ENCODE data around the gene POGK. TPM values are rescaled to one million over a fixed set of nuclear protein-coding genes. Genes with fewer than 3 reads are reported as not detected.

The POGK gene
- total RNA-seq, 2 experiments from 2014 or later = 43.0 to 43.1 TPM

DNA sequence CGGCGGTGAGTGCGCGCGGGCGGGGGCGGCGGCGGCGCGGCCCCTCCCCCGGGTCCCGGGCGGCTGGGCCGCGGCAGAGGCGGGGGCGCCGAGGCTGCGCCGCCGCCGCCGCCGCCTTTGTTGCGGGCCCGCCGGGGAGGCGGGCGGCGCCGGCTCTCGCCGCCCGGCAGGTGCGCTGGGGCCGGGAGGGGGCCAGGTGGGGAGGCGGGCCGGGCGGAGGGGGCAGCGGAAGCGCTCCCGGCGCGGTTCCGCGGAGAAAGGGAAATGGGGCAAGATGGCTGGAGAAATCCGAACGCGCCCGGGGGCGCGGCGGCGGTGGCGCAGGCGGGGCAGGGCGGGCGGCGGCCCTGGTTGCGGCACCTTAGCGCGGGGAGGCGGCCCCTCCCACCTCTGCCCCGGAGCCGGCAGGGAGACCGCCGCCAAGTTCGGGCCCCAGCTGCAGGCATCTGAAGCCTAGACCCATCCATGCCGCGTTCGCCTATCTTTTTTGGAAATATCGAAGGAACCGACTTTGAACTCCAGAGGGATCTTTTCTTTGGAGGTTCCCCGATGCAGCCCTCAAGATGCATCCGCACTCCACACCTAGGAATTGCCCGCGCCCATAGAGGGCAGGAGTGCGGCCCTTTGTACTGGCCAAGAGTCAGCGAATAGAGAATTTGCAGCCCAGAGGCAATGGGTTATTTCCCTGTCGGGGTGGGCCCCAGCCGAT lies 479 bp downstream of the POGK start:
- Mint-ChIP-seq H3K4me1 (ENCODE audit: low read depth) (peaks cover 47% of the 10 kb centered on the region), H3K9me3 (no peaks in the 10 kb centered on the region), H3K27me3 (no peaks in the 10 kb centered on the region), H3K27ac (peak overlapping the region; percentile 76), H3K4me3 (peak overlapping the region; percentile 88), H3K36me3 (peaks cover 27% of the 10 kb centered on the region)
- POLR2A ChIA-PET = interaction anchor here (0.7 to 2.0 kb wide), 8 partner anchors 8 to 380 kb away, joined by 3 to 9 read pairs (median 4); partner anchors contain the start of genes POU2F1 and TADA1
- CTCF ChIA-PET = interaction anchor here (0.6 to 1.7 kb wide), 8 partner anchors 14 to 222 kb away, joined by 3 to 4 read pairs (median 3); partner anchors contain the start of gene TADA1
- peak; percentile 66 for DNase-seq
- intact Hi-C loops (cut with micrococcal nuclease) = loop anchor here (1.0 to 5.0 kb wide), 9 partner anchors 9 to 757 kb away; partner anchors contain the start of genes FAM78B, POU2F1 and TADA1

DNA sequence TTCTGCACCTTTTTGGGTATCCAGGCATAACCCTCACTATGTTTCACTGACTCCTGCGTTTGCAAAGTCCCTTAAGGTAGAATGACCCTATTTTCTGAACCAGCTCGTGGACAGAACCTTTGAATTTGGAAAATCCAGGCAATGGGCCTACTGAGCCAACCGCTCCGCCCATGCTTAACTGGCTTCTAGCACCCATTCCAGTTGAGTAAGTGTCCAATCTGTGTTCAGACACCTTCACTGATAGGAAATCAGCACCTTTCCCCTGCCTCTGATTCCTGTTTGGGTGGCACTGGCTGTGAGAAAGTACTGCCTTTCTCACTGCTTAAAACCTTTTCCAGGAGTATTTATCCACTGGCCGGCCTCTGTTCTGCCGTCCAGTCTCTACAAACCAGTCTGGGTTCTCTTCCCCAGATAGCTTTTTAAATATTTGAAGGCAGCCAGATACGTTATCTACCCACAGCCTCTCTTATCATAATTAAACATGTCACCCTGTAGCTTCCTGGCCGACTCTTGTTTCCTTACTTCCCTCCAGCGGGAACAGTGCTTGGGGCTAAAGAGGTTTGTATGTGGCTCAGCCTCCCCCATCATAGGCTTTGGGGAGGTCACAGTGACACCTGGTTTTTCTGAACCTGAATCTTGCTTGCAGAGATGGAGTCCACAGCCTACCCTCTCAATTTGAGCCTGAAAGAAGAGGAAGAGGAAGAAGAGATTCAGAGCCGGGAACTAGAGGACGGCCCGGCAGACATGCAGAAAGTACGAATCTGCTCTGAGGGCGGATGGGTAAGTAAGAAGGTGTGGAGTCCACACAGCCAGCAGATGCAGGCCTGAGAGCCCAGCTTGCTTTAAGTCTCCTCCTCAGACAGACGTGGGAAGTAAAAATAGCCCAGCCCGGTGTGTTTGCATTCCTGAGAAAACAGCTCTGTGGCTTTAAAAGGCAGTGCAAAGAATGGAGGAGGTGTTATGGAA lies 1.3 kb downstream of the POGK start:
- DNase-seq = no peak
- peak overlapping the region; percentile 76 for H3K27ac Mint-ChIP-seq
- H3K4me3 Mint-ChIP-seq = peak overlapping the region; percentile 82
- POLR2A ChIA-PET = interaction anchor here (0.7 to 1.0 kb wide), 2 partner anchors 29 to 35 kb away, joined by 4 to 5 read pairs; partner anchors contain the start of gene TADA1
- CTCF ChIA-PET = no interaction called here
- no peaks in the 10 kb centered on the region for H3K9me3 Mint-ChIP-seq
- intact Hi-C loops (cut with micrococcal nuclease) = no loop called here
- peaks cover 50% of the 10 kb centered on the region for H3K4me1 Mint-ChIP-seq (ENCODE audit: low read depth)
- H3K27me3 Mint-ChIP-seq = no peaks in the 10 kb centered on the region
- H3K36me3 Mint-ChIP-seq = peaks cover 28% of the 10 kb centered on the region

DNA sequence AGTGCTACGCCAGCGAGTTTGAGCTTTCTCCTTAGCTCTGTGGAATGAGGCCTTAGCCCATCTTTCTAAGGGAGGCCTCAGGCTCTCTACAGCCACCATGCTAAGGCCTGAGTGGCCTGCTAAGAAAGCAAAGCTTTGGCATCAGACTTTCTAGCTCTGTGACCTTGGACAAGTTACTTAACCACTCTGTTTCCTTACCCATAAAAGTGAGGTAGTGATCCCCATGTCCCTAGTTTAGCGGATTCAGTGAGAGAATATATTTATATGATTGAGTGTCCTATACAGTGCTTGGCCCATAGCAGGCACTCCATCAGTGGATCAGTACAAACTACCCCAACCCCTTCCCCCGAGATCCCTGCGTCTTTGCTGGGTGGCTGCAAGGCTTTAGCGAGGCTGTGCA lies 4.0 kb downstream of the POGK start:
- intact Hi-C loops (cut with micrococcal nuclease) = no loop called here
- DNase-seq = no peak
- H3K4me1 Mint-ChIP-seq (ENCODE audit: low read depth) = peaks cover 69% of the 10 kb centered on the region
- CTCF ChIA-PET = no interaction called here
- no peak overlapping the region for H3K27ac Mint-ChIP-seq
- H3K27me3 Mint-ChIP-seq = no peaks in the 10 kb centered on the region
- no peaks in the 10 kb centered on the region for H3K9me3 Mint-ChIP-seq
- peaks cover 49% of the 10 kb centered on the region for H3K36me3 Mint-ChIP-seq
- no peak overlapping the region for H3K4me3 Mint-ChIP-seq
- POLR2A ChIA-PET = no interaction called here

DNA sequence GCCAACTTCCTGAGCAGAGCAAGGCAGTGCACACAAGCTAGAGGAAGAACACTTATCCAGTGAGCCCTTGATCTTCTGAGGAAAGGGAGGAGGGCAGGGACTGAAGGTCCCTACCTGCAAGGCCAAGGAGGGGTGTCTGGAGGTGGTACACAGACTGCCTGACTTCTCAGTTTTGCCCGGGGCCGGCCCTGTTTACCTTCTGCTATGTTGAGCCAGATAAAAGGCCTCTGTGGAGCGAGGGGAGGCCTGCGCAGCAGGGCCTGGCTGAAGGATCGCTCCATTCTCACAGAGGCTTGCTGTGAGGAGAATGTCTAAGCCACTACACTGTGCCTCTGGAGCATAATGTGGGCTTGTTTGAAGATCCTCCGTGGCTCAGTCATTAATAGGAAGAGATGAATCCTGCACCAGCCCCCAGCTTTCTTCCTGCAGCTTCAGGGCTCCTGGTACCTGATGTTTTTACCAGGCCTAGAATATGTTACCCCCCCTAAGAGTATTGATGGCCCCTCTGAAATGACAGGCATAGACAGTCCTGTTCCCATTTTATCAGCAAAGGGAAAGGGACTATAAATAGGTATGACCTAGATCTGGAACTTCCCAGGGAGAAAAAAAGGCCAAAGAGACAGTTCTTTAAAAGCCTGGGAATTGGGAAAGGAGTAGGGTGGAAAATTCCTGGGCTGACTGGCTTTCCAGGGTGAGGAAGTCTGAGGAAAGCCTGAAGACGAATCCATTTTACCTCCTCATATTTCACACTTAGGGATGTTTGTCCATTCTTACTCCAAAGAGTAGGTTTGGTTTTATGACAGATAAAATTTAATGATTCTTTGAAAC lies 4.7 kb downstream of the POGK start:
- DNase-seq = no peak
- intact Hi-C loops (cut with micrococcal nuclease) = no loop called here
- H3K9me3 Mint-ChIP-seq = no peaks in the 10 kb centered on the region
- ChIA-PET CTCF (no interaction called here), POLR2A (no interaction called here)
- H3K4me3 Mint-ChIP-seq = no peak overlapping the region
- H3K36me3 Mint-ChIP-seq = peaks cover 53% of the 10 kb centered on the region
- H3K4me1 Mint-ChIP-seq (ENCODE audit: low read depth) = peaks cover 69% of the 10 kb centered on the region
- H3K27me3 Mint-ChIP-seq = no peaks in the 10 kb centered on the region
- H3K27ac Mint-ChIP-seq = peak overlapping the region; percentile 68

DNA sequence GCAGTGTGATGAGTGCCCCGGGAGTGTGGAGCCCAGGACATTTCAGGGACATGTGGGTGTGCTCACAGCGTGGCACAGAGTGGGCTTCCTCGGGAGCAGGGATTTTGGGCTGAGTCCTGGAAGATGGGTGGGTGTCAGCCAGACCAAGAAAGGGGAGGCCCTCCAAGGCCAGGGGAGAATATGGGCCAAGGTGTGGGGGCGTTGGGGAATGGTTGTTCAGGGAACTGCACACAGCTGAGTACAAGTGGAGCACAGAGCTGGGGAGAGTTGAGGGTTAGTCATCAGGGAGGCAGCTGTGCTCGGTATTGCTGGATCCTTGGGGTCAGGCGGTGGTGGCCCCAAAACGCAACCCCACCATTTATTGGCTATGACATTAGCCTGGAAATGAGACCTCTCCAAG lies 5.5 kb downstream of the POGK start:
- intact Hi-C loops (cut with micrococcal nuclease) = no loop called here
- DNase-seq = no peak
- Mint-ChIP-seq H3K4me1 (ENCODE audit: low read depth) (peaks cover 71% of the 10 kb centered on the region), H3K4me3 (no peak overlapping the region), H3K27ac (peak overlapping the region; percentile 68), H3K27me3 (no peaks in the 10 kb centered on the region), H3K36me3 (peaks cover 61% of the 10 kb centered on the region), H3K9me3 (no peaks in the 10 kb centered on the region)
- POLR2A ChIA-PET = interaction anchor here (1.2 kb wide), 1 partner anchor 25 kb away, joined by 3 read pairs; no protein-coding TSS in a partner anchor
- CTCF ChIA-PET = no interaction called here

DNA sequence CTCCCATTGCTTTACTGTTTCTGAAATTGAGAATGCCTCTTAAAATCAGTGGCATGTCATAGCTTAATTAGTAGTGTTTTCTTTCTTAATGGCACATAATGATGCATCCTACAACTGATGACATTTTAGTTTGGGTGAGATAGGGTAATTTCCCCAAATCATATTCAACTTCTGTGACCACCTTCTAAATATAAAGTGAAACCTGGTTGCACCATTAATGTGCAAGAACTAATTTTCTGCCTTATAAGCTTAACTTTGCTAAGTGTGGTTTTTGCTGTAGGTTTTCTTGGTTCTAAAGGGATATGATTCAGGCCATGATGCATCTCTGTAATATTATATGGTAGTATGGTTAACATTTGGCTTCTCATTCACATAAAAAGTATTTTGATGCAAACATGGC lies 8.9 kb downstream of the POGK start:
- intact Hi-C loops (cut with micrococcal nuclease) = loop anchor here (1.0 kb wide), 2 partner anchors 9 to 143 kb away; partner anchors contain the start of gene POGK
- Mint-ChIP-seq H3K4me1 (ENCODE audit: low read depth) (peaks cover 80% of the 10 kb centered on the region), H3K4me3 (no peak overlapping the region), H3K36me3 (peaks cover 81% of the 10 kb centered on the region), H3K9me3 (no peaks in the 10 kb centered on the region), H3K27me3 (no peaks in the 10 kb centered on the region), H3K27ac (peak overlapping the region; percentile 80)
- ChIA-PET CTCF (interaction anchor here (1.1 kb wide), 1 partner anchor 36 kb away, joined by 3 read pairs; no protein-coding TSS in a partner anchor), POLR2A (interaction anchor here (1.4 kb wide), 2 partner anchors 9 to 28 kb away, joined by 3 to 6 read pairs; partner anchors contain the start of genes POGK and TADA1)
- no peak for DNase-seq

DNA sequence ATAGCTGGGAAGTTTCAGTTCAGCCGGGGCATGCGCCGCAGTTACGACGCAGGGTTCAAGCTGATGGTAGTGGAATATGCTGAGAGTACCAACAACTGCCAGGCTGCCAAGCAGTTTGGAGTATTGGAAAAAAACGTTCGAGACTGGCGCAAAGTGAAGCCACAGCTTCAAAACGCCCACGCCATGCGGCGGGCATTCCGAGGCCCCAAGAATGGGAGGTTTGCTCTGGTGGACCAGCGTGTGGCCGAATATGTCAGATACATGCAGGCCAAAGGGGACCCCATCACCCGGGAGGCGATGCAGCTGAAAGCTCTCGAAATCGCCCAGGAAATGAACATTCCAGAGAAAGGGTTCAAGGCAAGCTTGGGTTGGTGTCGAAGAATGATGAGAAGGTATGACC lies 9.9 kb downstream of the POGK start:
- H3K9me3 Mint-ChIP-seq = no peaks in the 10 kb centered on the region
- no peaks in the 10 kb centered on the region for H3K27me3 Mint-ChIP-seq
- no peak overlapping the region for H3K27ac Mint-ChIP-seq
- no peak for DNase-seq
- intact Hi-C loops (cut with micrococcal nuclease) = no loop called here
- peaks cover 79% of the 10 kb centered on the region for H3K4me1 Mint-ChIP-seq (ENCODE audit: low read depth)
- CTCF ChIA-PET = interaction anchor here (0.5 kb wide), 1 partner anchor 67 kb away, joined by 4 read pairs; no protein-coding TSS in a partner anchor
- H3K36me3 Mint-ChIP-seq = peaks cover 81% of the 10 kb centered on the region
- no peak overlapping the region for H3K4me3 Mint-ChIP-seq
- POLR2A ChIA-PET = no interaction called here

DNA sequence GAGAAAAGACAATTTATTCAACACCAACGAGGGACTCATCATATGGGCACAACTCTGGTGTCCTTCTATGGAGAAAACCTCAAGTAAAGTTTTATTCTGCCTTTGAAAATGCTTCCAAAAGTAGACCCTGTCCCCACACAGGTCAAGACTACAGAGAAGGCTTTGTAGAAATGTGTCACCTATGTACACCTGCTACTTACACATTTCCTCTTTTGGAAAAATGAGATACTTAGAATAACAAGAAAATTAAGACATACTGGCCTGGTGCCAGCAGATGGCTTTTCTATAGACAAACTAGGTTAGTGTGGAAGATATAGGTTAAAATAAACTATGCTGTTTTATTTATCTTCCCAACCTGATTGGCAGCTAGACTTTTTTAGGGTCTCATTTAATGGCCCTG lies 13.6 kb downstream of the POGK start:
- CTCF ChIA-PET = interaction anchor here (0.5 kb wide), 1 partner anchor 10 kb away, joined by 3 read pairs; no protein-coding TSS in a partner anchor
- no peaks in the 10 kb centered on the region for H3K27me3 Mint-ChIP-seq
- no peak for DNase-seq
- peaks cover 69% of the 10 kb centered on the region for H3K36me3 Mint-ChIP-seq
- POLR2A ChIA-PET = no interaction called here
- no peaks in the 10 kb centered on the region for H3K9me3 Mint-ChIP-seq
- H3K4me1 Mint-ChIP-seq (ENCODE audit: low read depth) = peaks cover 60% of the 10 kb centered on the region
- H3K4me3 Mint-ChIP-seq = no peak overlapping the region
- intact Hi-C loops (cut with micrococcal nuclease) = loop anchor here (10.0 kb wide), 1 partner anchor 1088 kb away; the partner anchor contains the start of gene TMCO1
- H3K27ac Mint-ChIP-seq = peak overlapping the region; percentile 70

DNA sequence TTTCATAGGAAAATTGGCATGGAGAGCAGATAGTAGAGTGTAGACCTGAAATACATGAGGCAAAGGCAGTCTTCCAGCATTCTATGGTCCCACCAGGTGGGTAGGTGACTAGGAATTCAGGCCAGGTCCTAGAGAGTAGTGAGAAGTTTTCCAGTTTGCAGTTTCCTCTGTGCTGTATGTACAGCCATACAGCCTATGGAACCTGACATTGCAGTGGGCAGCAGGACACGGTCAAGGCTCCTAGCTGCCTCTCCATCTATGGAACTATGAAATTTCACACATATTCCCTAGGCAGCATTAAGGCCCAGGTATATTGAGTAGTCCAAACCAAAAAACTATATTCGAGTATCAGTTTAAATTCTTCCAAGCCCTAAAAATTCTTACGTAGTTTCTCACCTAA lies 16.3 kb downstream of the POGK start:
- Mint-ChIP-seq H3K4me1 (ENCODE audit: low read depth) (peaks cover 41% of the 10 kb centered on the region), H3K27me3 (no peaks in the 10 kb centered on the region), H3K9me3 (no peaks in the 10 kb centered on the region), H3K27ac (no peak overlapping the region), H3K4me3 (no peak overlapping the region), H3K36me3 (peaks cover 58% of the 10 kb centered on the region)
- DNase-seq = no peak
- ChIA-PET POLR2A (no interaction called here), CTCF (no interaction called here)
- intact Hi-C loops (cut with micrococcal nuclease) = loop anchor here (10.0 kb wide), 1 partner anchor 1091 kb away; the partner anchor contains the start of gene TMCO1

DNA sequence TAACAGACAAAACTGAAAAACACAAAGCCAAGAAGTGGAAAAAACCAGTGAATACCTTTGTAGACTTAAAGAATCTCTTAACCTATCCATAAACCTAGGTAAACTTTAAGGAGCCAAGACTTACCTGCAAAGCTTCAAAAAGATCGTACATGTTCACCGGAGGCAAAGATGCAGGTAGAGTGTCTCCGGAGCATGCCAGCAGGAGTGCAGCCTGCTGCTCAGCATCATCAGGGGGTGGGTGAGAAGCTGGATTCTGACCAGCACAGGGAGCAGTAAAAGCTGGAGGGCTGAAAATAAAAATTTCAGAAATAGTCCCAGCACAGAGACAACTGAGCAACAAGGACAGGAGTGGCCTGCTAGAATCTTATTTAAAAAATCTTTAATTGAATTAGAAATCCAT lies 18.7 kb downstream of the POGK start:
- intact Hi-C loops (cut with micrococcal nuclease) = loop anchor here (10.0 kb wide), 1 partner anchor 1093 kb away; the partner anchor contains the start of gene TMCO1
- Mint-ChIP-seq H3K36me3 (peaks cover 49% of the 10 kb centered on the region), H3K4me1 (ENCODE audit: low read depth) (peaks cover 24% of the 10 kb centered on the region), H3K4me3 (no peak overlapping the region), H3K27me3 (no peaks in the 10 kb centered on the region), H3K9me3 (no peaks in the 10 kb centered on the region), H3K27ac (peak overlapping the region; percentile 14)
- no peak for DNase-seq
- POLR2A ChIA-PET = interaction anchor here (1.5 kb wide), 1 partner anchor 18 kb away, joined by 5 read pairs; the partner anchor contains the start of gene TADA1
- CTCF ChIA-PET = no interaction called here

DNA sequence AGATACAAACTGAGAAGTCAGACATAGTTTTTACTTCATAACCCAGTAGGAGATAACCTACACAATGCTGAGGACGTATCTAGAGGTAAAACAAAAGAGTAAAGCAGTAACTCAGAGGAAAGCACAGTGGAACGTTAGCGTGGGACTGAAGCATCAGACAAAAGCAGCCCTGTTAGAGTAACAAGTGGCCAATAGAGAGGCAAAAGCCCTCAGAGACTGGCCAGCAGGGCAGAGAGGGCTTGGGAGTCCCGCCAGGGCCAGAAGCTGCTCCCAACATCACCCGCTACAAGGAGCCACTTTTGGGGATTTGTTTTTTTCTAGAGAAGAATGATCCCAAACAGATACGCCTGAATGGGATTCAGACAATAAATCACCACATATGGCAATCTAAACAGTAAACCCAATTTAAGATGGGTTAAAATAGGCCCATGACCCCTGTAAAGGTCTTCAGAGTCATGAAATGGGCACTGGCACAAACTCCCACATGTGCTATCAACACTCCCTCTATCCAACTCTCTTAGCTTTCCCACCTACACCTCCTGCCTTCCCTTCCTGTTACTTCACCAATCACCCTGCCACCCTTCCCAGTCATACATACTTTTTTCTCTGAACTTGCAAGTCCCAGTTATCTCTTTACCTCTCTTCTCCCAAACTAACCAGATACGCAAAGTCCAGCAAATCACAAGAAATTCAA lies 19.6 kb downstream of the POGK start:
- POLR2A ChIA-PET = interaction anchor here (1.5 kb wide), 1 partner anchor 17 kb away, joined by 5 read pairs; the partner anchor contains the start of gene TADA1

More for the DNA sequence above, 19.6 kb downstream of the POGK start:
- DNase-seq = no peak
- Mint-ChIP-seq H3K4me3 (no peak overlapping the region), H3K36me3 (peaks cover 40% of the 10 kb centered on the region), H3K27ac (peak overlapping the region; percentile 9), H3K27me3 (no peaks in the 10 kb centered on the region), H3K4me1 (ENCODE audit: low read depth) (peaks cover 19% of the 10 kb centered on the region), H3K9me3 (no peaks in the 10 kb centered on the region)
- CTCF ChIA-PET = no interaction called here
- intact Hi-C loops (cut with micrococcal nuclease) = loop anchor here (10.0 kb wide), 1 partner anchor 1094 kb away; the partner anchor contains the start of gene TMCO1
